Neural cell (in vitro differentiated cells): ENCODE results near the gene GSC2. TPM values are rescaled to one million over a fixed set of nuclear protein-coding genes. Genes with fewer than 3 reads are reported as not detected.

ENCODE experiments used
- H2AFZ ChIP-seq: fragments of 200-600, 300-800 bp; sonication (generic), shearing (Covaris generic); 2 replicates; pipeline ENCODE4 v1.6.0; 2014; ENCODE audit warnings: low read depth, mild to moderate bottlenecking, antibody characterized with exemption, low read length, moderate library complexity
- H3F3A ChIP-seq: fragments of 200-600 bp; shearing (Covaris generic); 2 replicates; pipeline ENCODE4 v1.6.1; 2016; ENCODE audit warnings: mild to moderate bottlenecking, moderate library complexity, mixed read lengths, antibody characterized with exemption, low read length; ENCODE audit not compliant: insufficient read depth, poor library complexity, severe bottlenecking
- H3K27ac ChIP-seq: fragments of 200-600, 300-800 bp; sonication (generic), shearing (Covaris generic); 2 replicates; pipeline ENCODE4 v1.5.1; 2014; ENCODE audit warnings: mild to moderate bottlenecking, low read length, moderate library complexity
- H3K27me3 ChIP-seq: fragments of 300-800, 200-600 bp; sonication (generic), shearing (Covaris generic); 2 replicates; pipeline ENCODE4 v1.6.0; 2014; ENCODE audit warnings: mild to moderate bottlenecking, low read depth, low read length, moderate library complexity; ENCODE audit not compliant: insufficient read depth
- H3K36me3 ChIP-seq: fragments of 300-800, 200-600 bp; sonication (generic), shearing (Covaris generic); 2 replicates; pipeline ENCODE4 v1.5.1; 2014; ENCODE audit warnings: mild to moderate bottlenecking, antibody characterized with exemption, low read length, moderate library complexity; ENCODE audit not compliant: insufficient read depth
- H3K4me2 ChIP-seq: fragments of 300-800, 200-600 bp; sonication (generic), shearing (Covaris generic); 2 replicates; pipeline ENCODE4 v1.6.0; 2014; ENCODE audit warnings: mild to moderate bottlenecking, low read length
- H3K4me3 ChIP-seq: fragments of 300-800, 200-600 bp; sonication (generic), shearing (Covaris generic); 2 replicates; pipeline ENCODE4 v1.5.1; 2014; ENCODE audit warnings: mild to moderate bottlenecking, low read length, moderate library complexity
- H3K79me2 ChIP-seq: fragments of 200-600 bp; shearing (Covaris generic); replicated peaks from 2 replicates; pipeline ENCODE4 v1.6.0; 2014; ENCODE audit warnings: mild to moderate bottlenecking, low read length, moderate library complexity; ENCODE audit not compliant: insufficient read depth
- H3K9ac ChIP-seq: fragments of 300-800, 200-600 bp; sonication (generic), shearing (Covaris generic); 2 replicates; pipeline ENCODE4 v1.6.1; 2016; ENCODE audit warnings: mild to moderate bottlenecking, low read length, mixed read lengths
- H3K9me2 ChIP-seq: fragments of 200-600 bp; shearing (Covaris generic); 2 replicates; pipeline ENCODE4 v1.6.1; 2016; ENCODE audit warnings: mild to moderate bottlenecking, low read length, mixed read lengths; ENCODE audit not compliant: insufficient read depth
- H3K9me3 ChIP-seq: fragments of 200-600, 300-800 bp; sonication (generic), shearing (Covaris generic); 2 replicates; pipeline ENCODE4 v1.6.1; 2016; ENCODE audit warnings: mild to moderate bottlenecking, mixed run types, low read length, moderate library complexity, mixed read lengths
- H4K20me1 ChIP-seq: fragments of 200-600 bp; shearing (Covaris generic); 2 replicates; pipeline ENCODE4 v1.6.1; 2016; ENCODE audit warnings: mild to moderate bottlenecking, mixed run types; ENCODE audit not compliant: insufficient read depth
- CTCF ChIP-seq: fragments of 450-650 bp; IDR thresholded peaks from 2 replicates; pipeline ENCODE4 v1.5.1; 2014; ENCODE audit warnings: antibody characterized with exemption, mild to moderate bottlenecking, moderate library complexity; ENCODE audit not compliant: poor library complexity, severe bottlenecking
- EP300 ChIP-seq: fragments of 450-650 bp; conservative IDR thresholded peaks from 2 replicates; pipeline ENCODE4 v1.6.1; 2014; ENCODE audit warnings: antibody characterized with exemption, mild to moderate bottlenecking, moderate library complexity; ENCODE audit not compliant: poor library complexity, severe bottlenecking
- EZH2 ChIP-seq: fragments of 200-600, 300-800 bp; shearing (Covaris generic), sonication (generic); IDR thresholded peaks from 2 replicates; pipeline ENCODE4 v1.6.1; 2014; ENCODE audit warnings: antibody characterized with exemption, low read length, borderline replicate concordance, mild to moderate bottlenecking; ENCODE audit not compliant: insufficient read depth, poor library complexity, severe bottlenecking
- MXI1 ChIP-seq: fragments of 450-650 bp; conservative IDR thresholded peaks from 2 replicates; pipeline ENCODE4 v1.6.1; 2014; ENCODE audit warnings: antibody characterized with exemption, mild to moderate bottlenecking; ENCODE audit not compliant: poor library complexity, severe bottlenecking
- POLR2AphosphoS5 ChIP-seq: IDR thresholded peaks from 2 replicates; pipeline ENCODE4 v1.6.1; 2012
- RAD21 ChIP-seq: fragments of 450-650 bp; conservative IDR thresholded peaks from 2 replicates; pipeline ENCODE4 v1.6.1; 2014; ENCODE audit warnings: antibody characterized with exemption, mild to moderate bottlenecking, moderate library complexity
- REST ChIP-seq: IDR thresholded peaks from 2 replicates; pipeline ENCODE4 v1.6.1; 2012; ENCODE audit warnings: borderline replicate concordance
- SMC3 ChIP-seq: fragments of 450-650 bp; conservative IDR thresholded peaks from 2 replicates; pipeline ENCODE4 v1.6.1; 2014; ENCODE audit warnings: antibody characterized with exemption, mild to moderate bottlenecking, moderate library complexity; ENCODE audit not compliant: poor library complexity
- TAF1 ChIP-seq: IDR thresholded peaks from 2 replicates; pipeline ENCODE4 v1.6.1; 2012; ENCODE audit warnings: low read depth
- polyA plus RNA-seq: library from polyadenylated mRNA; depleted of rRNA; stranded (reverse); fragments of >200 nt; gene quantifications from 2 replicates; pipeline ENCODE4 v1.2.3, GENCODE V29; 2014

The GSC2 gene
- polyA plus RNA-seq, 1 donor from 2014 or later = not detected

- peak overlapping the region; percentile 24 for H2AFZ ChIP-seq
- H3K27ac ChIP-seq = peak overlapping the region; percentile 81
- no peaks in the 10 kb centered on the region for H3F3A ChIP-seq
- H3K9me3 ChIP-seq = no peaks in the 10 kb centered on the region
- H3K27me3 ChIP-seq = no peaks in the 10 kb centered on the region
- peak; percentile 35 for TF ChIP-seq CTCF
- peak; percentile 33 for TF ChIP-seq POLR2AphosphoS5
- TF ChIP-seq REST = no peak
- H3K4me2 ChIP-seq = no peak overlapping the region
- H3K36me3 ChIP-seq = no peaks in the 10 kb centered on the region
- H3K9ac ChIP-seq = peak overlapping the region; percentile 49
- H3K79me2 ChIP-seq = peaks cover 37% of the 10 kb centered on the region
- no peak overlapping the region for H3K4me3 ChIP-seq
- no peaks in the 10 kb centered on the region for H4K20me1 ChIP-seq
- no peaks in the 10 kb centered on the region for H3K9me2 ChIP-seq
Measured at GRCh38 chr22:19103880-19104821, 45.9 kb downstream of the GSC2 start.

- TF ChIP-seq EZH2 (no peak), EP300 (no peak), POLR2AphosphoS5 (no peak), RAD21 (no peak), SMC3 (no peak), TAF1 (no peak), REST (no peak), CTCF (no peak), MXI1 (no peak)
- H3K9me3 ChIP-seq = peaks cover 3% of the 10 kb centered on the region
- no peaks in the 10 kb centered on the region for H4K20me1 ChIP-seq
- no peak overlapping the region for H3K4me2 ChIP-seq
- H3K79me2 ChIP-seq = peaks cover 12% of the 10 kb centered on the region
- no peaks in the 10 kb centered on the region for H3K36me3 ChIP-seq
- no peaks in the 10 kb centered on the region for H3F3A ChIP-seq
- H3K4me3 ChIP-seq = no peak overlapping the region
- no peak overlapping the region for H3K9ac ChIP-seq
- no peaks in the 10 kb centered on the region for H3K27me3 ChIP-seq
- no peak overlapping the region for H2AFZ ChIP-seq
- no peak overlapping the region for H3K27ac ChIP-seq
- H3K9me2 ChIP-seq = no peaks in the 10 kb centered on the region
Measured at GRCh38 chr22:19098157-19098556, 51.9 kb downstream of the GSC2 start.
